ENCODE data around the gene INAFM1. TPM values are rescaled to one million over a fixed set of nuclear protein-coding genes. Genes with fewer than 3 reads are reported as not detected.
A peak's percentile ranks its signal among the peaks of the same experiment; 100 is the strongest.

Gene INAFM1
- total and polyA plus RNA-seq, 9 of the 15 experiments (the other 6 are each of a cell fraction or from before 2014, with no cell fraction given): 0.71 to 30.9 (median 3.1) TPM

GRCh38 chr19:47226426-47227351, 48.0 kb upstream of the INAFM1 start (continued):
- no peak for TF ChIP-seq RERE (CRISPR knock-in tag; IDR thresholded peaks at IDR 0.05; ENCODE audit: borderline replicate concordance)
- TF ChIP-seq NCOA2 (IDR thresholded peaks at IDR 0.05; ENCODE audit: partially characterized antibody in 2 of 2): no peak
- no peak for TF ChIP-seq FOXK1 (CRISPR knock-in tag; IDR thresholded peaks at IDR 0.05; ENCODE audit: borderline replicate concordance)
- no peak; the same call in 1 of the 2 replicates for TF ChIP-seq ZBTB33 (CRISPR knock-in tag; IDR thresholded peaks at IDR 0.05)
- no peak for TF ChIP-seq FOXJ2 (tag; IDR thresholded peaks at IDR 0.05)
- 0 out of 2 replicates have a peak, but pooled peaks have one; percentile 42 for TF ChIP-seq DMBX1 (CRISPR knock-in tag; IDR thresholded peaks at IDR 0.05; ENCODE audit: borderline replicate concordance)
- peak; percentile 21 for TF ChIP-seq PATZ1 (CRISPR knock-in tag; IDR thresholded peaks at IDR 0.05; ENCODE audit: borderline replicate concordance)
- TF ChIP-seq MAFK (IDR thresholded peaks at IDR 0.05; ENCODE audit: low read length): no peak
- peak; percentile 36 for TF ChIP-seq TBP (optimal IDR thresholded peaks at IDR 0.05; ENCODE audit: low read depth, low read length)
- TF ChIP-seq CGGBP1 (CRISPR knock-in tag; IDR thresholded peaks at IDR 0.05): peak; percentile 41; the same call in 1 of the 2 replicates
- no peak for TF ChIP-seq ZNF785 (CRISPR knock-in tag; IDR thresholded peaks at IDR 0.05)
- peak; percentile 76 for TF ChIP-seq EGR1 (conservative IDR thresholded peaks at IDR 0.05)
- TF ChIP-seq ATF1 (CRISPR knock-in tag; IDR thresholded peaks at IDR 0.05): no peak
- TF ChIP-seq ATF1 (tag; IDR thresholded peaks at IDR 0.05): peak; percentile 18
- no peak for TF ChIP-seq HDAC8 (tag; IDR thresholded peaks at IDR 0.05)
- no peak for TF ChIP-seq BRF1 (IDR thresholded peaks at IDR 0.05; ENCODE audit: borderline replicate concordance, extremely low read depth, insufficient read length)

All from K562 (cell line).